Activated CD4-positive, alpha-beta T cell treated with anti-CD3 and anti-CD28 coated beads, Interleukin-2, amount 10 ng/mL, durations not matched to agents 7 days and 5 days (primary cell): Measurements from ENCODE around the gene GRHL3. TPM values are rescaled to one million over a fixed set of nuclear protein-coding genes. Genes with fewer than 3 reads are reported as not detected.

Experiments used
- CTCF ChIA-PET: fragments of 350-600 bp; sonication (Branson Sonifier 250); formaldehyde crosslinking; loops from one replicate; lab custom pipeline; 2021; ENCODE audit warnings: antibody characterized with exemption; lab: Charles Lee
- POLR2A ChIA-PET: fragments of 350-600 bp; sonication (Branson Sonifier 250); formaldehyde crosslinking; loops from one replicate; lab custom pipeline; 2021; ENCODE audit warnings: antibody characterized with exemption; lab: Charles Lee
- DNase-seq: peaks from one replicate; pipeline ENCODE4 v3.0.0-alpha.2; 2020
- H3K27ac Mint-ChIP-seq: one replicate; pipeline ENCODE4 v1.8.0; 2021; ENCODE audit warnings: mild to moderate bottlenecking, moderate library complexity, mixed read lengths
- H3K27me3 Mint-ChIP-seq: one replicate; pipeline ENCODE4 v1.8.0; 2021; ENCODE audit warnings: mixed read lengths
- H3K36me3 Mint-ChIP-seq: one replicate; pipeline ENCODE4 v1.8.0; 2021; ENCODE audit warnings: low read depth, mixed read lengths
- H3K4me1 Mint-ChIP-seq: one replicate; pipeline ENCODE4 v1.8.0; 2021; ENCODE audit warnings: mixed read lengths
- H3K4me3 Mint-ChIP-seq: one replicate; pipeline ENCODE4 v1.8.0; 2021; ENCODE audit warnings: mild to moderate bottlenecking, moderate library complexity, mixed read lengths
- H3K9me3 Mint-ChIP-seq: one replicate; pipeline ENCODE4 v1.8.0; 2021; ENCODE audit warnings: mixed read lengths
- total RNA-seq, 2 experiments: library from RNA; stranded (reverse); gene quantifications; one replicate each; pipeline ENCODE4 v1.2.3, GENCODE V29; 2021

The GRHL3 gene
- total RNA-seq, 2 experiments from 2014 or later = not detected

DNA sequence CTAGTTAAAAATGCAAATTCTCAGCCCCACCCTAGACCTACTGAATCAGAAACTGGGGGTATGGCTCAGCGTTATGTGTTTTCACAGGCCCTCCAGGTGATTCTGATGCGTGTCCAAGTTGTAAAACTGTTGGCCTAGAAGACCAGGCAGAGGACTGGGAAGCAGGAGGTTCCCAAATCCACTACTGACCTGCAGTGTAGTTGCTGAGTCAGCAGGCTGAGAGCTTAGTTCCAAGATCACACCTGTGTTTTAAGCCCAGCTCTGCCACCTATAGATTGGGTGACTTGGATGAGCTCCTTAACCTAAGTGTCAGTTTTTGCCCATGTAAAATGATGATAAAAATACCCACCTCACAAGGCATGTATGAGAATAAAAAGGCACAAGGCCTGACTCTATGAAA lies 4.1 kb downstream of the GRHL3 start:
- ChIA-PET CTCF (interaction anchor here (1.3 to 3.7 kb wide), 2 partner anchors 14 to 25 kb away, joined by 4 to 12 read pairs; no protein-coding TSS in a partner anchor), POLR2A (no interaction called here)
- Mint-ChIP-seq H3K27ac (no peak overlapping the region), H3K4me3 (no peak overlapping the region), H3K36me3 (no peaks in the 10 kb centered on the region), H3K27me3 (peaks cover 93% of the 10 kb centered on the region), H3K9me3 (no peaks in the 10 kb centered on the region), H3K4me1 (peaks cover 38% of the 10 kb centered on the region)
- no peak for DNase-seq

DNA sequence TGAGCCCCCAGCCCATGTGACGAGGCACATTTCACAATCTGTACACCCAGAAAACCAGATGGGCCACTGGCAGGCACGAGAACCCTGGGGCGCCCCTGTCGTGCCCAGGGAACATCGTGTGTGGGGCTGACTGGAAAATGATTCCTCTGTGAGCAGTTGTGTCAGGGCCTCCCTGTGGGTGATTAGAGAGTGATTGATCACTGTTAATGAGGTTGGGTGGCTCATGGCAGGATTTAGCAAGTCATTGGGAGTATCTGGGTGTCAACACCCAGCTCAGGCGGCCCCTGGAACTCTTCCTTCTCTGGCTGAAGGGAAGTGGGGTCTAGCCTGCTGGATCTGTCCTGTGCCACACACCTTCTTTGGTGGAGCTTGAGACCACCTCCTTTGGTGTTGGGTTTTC lies 5.7 kb downstream of the GRHL3 start:
- no peak overlapping the region for H3K27ac Mint-ChIP-seq
- H3K4me1 Mint-ChIP-seq = peaks cover 25% of the 10 kb centered on the region
- no peaks in the 10 kb centered on the region for H3K9me3 Mint-ChIP-seq
- peaks cover 83% of the 10 kb centered on the region for H3K27me3 Mint-ChIP-seq
- no peaks in the 10 kb centered on the region for H3K36me3 Mint-ChIP-seq
- DNase-seq = no peak
- ChIA-PET CTCF (no interaction called here), POLR2A (no interaction called here)
- no peak overlapping the region for H3K4me3 Mint-ChIP-seq

DNA sequence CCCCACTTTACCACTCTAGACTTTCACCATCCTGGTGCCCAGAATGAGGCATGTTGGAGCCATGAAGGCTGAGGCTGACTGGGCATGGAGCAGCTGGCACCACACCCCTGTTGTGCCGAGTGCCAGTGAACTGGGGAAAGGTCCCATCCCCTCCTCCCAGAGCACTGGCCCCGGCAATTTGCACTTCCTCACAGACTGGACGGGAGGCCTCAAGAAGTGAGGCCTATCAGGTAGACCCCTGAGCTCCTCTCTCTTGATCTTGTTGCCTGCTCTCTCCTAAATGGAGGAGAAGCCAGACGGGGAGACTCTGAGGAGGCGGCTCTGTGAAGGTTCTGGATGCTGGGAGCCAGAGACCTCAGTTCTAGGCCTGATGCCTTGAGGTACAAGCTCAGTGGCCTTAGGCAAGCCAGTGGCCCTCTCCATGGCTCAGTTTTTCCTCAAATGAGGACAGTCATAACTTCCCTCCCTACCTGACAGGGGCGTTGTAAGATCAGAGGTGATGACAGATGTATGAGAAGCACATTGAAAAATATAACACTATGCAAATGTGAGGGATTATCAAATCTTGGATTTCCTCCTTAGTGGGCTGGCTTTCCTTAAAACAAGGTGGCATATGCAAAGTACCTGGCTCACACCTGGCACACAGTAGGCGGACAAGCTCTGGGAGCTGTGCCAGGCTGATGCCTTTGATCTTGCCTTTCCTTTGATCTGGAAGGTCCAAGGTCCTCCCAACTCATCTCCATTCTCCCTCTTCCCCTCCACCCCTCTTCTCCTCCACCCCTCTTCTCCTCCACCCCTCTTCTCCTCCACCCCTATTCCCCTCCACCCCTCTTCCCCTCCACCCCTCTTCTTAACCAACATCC lies 6.7 kb downstream of the GRHL3 start:
- Mint-ChIP-seq H3K9me3 (no peaks in the 10 kb centered on the region), H3K27ac (no peak overlapping the region), H3K4me1 (peaks cover 17% of the 10 kb centered on the region), H3K4me3 (no peak overlapping the region), H3K27me3 (peaks cover 81% of the 10 kb centered on the region), H3K36me3 (no peaks in the 10 kb centered on the region)
- ChIA-PET CTCF (no interaction called here), POLR2A (no interaction called here)
- no peak for DNase-seq

DNA sequence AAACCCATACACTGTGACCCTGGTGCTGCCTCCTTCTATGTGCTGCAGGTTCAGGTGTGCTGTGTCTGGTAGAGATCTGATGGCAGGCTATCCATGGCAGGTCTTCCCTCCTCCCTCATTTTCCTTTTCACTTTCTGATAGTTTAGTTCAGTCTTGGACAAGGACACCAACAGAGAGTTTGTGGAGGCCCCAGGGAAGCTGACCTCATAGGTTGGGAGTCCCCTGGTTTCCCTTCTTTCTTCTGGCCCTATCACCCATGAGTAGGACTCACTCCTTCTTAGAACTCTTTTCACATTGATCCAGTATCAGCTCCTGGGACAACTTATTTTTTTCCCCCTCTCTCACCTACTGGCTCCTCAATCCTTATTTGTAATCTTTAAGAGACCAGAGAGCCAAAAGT lies 8.3 kb downstream of the GRHL3 start:
- ChIA-PET POLR2A (no interaction called here), CTCF (no interaction called here)
- Mint-ChIP-seq H3K27me3 (peaks cover 82% of the 10 kb centered on the region), H3K4me3 (no peak overlapping the region), H3K27ac (no peak overlapping the region), H3K9me3 (no peaks in the 10 kb centered on the region), H3K36me3 (no peaks in the 10 kb centered on the region), H3K4me1 (peaks cover 6% of the 10 kb centered on the region)
- DNase-seq = no peak

DNA sequence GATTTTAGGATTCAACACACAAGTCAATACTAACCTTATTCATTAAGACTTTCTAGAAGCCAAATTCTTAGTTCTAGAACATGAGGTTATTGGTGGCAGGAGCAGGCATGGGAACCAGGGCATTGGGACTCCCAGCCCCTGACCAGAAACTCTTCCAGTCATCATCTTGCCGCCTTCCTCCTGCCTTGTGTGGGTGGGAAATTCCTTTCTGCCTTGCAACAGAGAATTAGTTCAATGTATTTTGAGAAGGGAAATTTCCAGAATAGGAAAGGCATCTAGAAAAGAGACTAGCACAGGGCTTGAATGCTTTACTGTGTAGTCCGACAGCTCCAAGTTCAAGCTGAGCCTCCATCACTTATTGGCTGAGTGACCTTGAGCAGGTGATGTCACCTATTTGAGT lies 8.7 kb downstream of the GRHL3 start:
- Mint-ChIP-seq H3K27me3 (peaks cover 81% of the 10 kb centered on the region), H3K27ac (no peak overlapping the region), H3K9me3 (no peaks in the 10 kb centered on the region), H3K4me1 (peaks cover 3% of the 10 kb centered on the region), H3K4me3 (no peak overlapping the region), H3K36me3 (no peaks in the 10 kb centered on the region)
- no peak for DNase-seq
- POLR2A ChIA-PET = no interaction called here
- CTCF ChIA-PET = no interaction called here

DNA sequence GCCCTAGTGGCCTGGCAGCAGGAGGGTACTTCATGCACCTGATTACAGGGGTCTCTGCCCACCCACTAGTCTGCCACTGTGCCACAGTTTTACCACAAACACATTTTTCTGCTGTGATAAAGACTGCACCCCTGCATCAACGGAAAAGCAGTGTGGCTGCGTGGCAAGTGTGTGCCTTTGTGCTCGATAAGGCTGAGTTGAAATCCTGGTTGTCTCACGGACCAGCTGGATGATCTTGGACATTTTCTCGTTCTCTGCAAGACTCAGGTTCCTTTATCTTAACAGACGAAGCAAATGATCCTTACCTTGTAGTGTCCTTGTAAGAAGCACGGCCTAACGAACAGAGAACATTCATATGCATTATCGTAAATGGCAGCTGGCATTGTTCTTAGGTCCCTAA lies 10.2 kb downstream of the GRHL3 start:
- Mint-ChIP-seq H3K27ac (no peak overlapping the region), H3K36me3 (no peaks in the 10 kb centered on the region), H3K27me3 (peaks cover 78% of the 10 kb centered on the region), H3K4me1 (no peaks in the 10 kb centered on the region), H3K4me3 (no peak overlapping the region), H3K9me3 (no peaks in the 10 kb centered on the region)
- DNase-seq = no peak
- CTCF ChIA-PET = interaction anchor here (0.5 kb wide), 1 partner anchor 677 kb away, joined by 3 read pairs; no protein-coding TSS in a partner anchor
- POLR2A ChIA-PET = no interaction called here

DNA sequence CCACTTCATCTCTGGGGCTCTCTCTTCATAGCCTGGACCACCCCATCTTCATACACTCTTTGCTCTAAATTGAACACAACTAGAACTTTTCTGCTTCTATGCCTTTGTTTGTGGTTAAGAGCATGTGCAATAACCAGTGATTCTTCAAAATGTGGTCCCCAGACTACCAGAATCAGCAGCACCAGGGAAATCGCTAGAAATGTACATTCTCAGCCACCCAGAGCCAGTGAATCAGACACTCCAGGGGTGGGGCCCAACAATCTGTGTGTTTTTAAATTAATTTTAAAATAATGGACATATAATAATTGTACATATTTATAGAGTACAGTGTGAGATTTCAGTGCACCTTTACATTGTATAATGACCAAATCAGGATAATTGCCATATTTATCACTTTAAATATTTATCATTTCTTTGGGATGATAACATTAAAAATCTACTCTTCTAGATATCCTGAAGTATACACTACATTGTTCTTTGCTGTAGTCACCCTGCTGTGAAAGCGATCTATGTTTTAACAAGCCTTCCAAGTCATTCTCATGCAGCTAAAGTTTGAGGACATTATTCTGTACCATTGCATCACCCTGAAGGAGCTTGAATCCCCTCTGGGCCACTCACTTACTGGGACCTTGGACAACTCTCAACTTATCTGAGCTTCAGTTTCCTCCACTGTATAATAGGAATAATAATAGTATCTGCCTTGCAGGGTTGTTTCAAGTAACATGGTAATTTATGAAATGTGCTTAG lies 10.8 kb downstream of the GRHL3 start:
- H3K4me3 Mint-ChIP-seq = no peak overlapping the region
- ChIA-PET CTCF (interaction anchor here (0.8 kb wide), 1 partner anchor 53 kb away, joined by 3 read pairs; no protein-coding TSS in a partner anchor), POLR2A (no interaction called here)
- peaks cover 71% of the 10 kb centered on the region for H3K27me3 Mint-ChIP-seq
- DNase-seq = no peak
- H3K4me1 Mint-ChIP-seq = no peaks in the 10 kb centered on the region
- no peaks in the 10 kb centered on the region for H3K36me3 Mint-ChIP-seq
- H3K9me3 Mint-ChIP-seq = no peaks in the 10 kb centered on the region
- no peak overlapping the region for H3K27ac Mint-ChIP-seq

DNA sequence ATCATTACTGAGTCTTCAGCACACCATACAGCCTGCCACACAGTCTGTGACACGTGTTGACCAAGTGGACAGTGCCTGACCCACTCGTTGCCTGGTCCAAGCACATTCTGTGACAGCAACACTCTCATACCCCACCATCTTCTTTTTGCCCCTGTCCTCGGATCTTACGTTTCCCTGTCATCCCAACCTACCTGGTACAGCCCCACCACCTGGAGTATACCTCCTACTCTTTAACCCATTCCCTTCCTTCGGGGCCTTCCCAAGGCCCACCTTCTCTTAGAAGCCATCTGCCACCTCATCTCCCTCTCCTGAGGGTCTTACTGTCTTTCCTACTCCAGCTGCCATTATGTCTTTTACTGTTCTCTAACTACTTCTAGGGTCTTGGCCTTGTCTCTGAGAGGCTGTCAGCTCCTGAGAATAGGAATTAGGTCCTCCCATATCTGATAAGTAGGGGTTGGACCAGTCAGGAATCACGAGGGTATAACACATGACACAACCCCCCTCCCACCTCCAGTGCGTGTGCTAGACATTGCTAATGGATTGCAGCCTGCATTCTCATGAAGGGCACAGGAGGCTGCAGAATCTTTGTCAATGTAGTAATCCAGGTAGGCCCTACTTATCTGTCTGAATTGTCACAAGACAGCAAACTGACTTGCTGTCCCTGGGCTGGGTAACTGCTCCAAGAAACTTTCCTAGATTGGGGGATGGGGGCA lies 13.0 kb downstream of the GRHL3 start:
- no peak for DNase-seq
- CTCF ChIA-PET = interaction anchor here (1.2 kb wide), 1 partner anchor 17 kb away, joined by 3 read pairs; no protein-coding TSS in a partner anchor
- no peak overlapping the region for H3K4me3 Mint-ChIP-seq
- no peaks in the 10 kb centered on the region for H3K4me1 Mint-ChIP-seq
- POLR2A ChIA-PET = no interaction called here
- H3K36me3 Mint-ChIP-seq = no peaks in the 10 kb centered on the region
- peaks cover 50% of the 10 kb centered on the region for H3K27me3 Mint-ChIP-seq
- H3K9me3 Mint-ChIP-seq = no peaks in the 10 kb centered on the region
- H3K27ac Mint-ChIP-seq = no peak overlapping the region

DNA sequence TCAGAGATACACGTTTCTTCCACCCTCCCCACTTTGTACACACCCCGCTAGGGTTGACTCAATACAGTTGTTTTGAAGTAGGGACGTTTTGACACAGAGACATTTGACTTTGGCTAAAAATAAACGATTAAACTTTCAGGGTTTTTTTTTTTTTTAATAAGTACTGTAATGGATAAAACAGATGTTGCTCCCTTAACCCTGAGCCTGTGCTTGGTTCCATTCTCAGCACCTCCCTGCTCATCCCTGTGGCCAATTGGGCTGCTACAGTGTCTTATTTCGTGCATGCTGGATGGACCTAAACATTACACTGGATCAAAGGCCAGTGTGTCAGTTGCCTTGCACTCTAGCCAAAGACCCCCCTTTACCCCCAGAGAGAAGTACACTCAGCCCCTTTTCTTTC lies 16.9 kb downstream of the GRHL3 start:
- ChIA-PET CTCF (interaction anchor here (0.6 to 0.8 kb wide), 2 partner anchors 23 to 296 kb away, joined by 3 to 4 read pairs; no protein-coding TSS in a partner anchor), POLR2A (no interaction called here)
- no peaks in the 10 kb centered on the region for H3K4me1 Mint-ChIP-seq
- H3K9me3 Mint-ChIP-seq = no peaks in the 10 kb centered on the region
- peaks cover 23% of the 10 kb centered on the region for H3K27me3 Mint-ChIP-seq
- H3K36me3 Mint-ChIP-seq = no peaks in the 10 kb centered on the region
- DNase-seq = no peak
- no peak overlapping the region for H3K27ac Mint-ChIP-seq
- H3K4me3 Mint-ChIP-seq = no peak overlapping the region

DNA sequence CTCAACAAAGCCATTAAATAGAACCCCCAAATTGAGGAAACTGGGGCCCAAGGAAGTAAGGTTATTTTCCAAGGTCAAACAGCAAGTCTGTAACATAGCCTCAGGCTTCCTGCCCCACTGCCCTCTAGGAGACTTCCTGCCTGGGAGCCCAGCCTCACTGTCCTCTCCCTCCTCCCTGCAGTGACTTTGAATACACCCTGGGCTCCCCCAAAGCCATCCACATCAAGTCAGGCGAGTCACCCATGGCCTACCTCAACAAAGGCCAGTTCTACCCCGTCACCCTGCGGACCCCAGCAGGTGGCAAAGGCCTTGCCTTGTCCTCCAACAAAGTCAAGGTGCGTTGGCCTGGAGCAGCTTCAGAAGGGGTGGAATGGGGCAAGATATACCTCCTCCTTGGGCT lies 18.3 kb downstream of the GRHL3 start:
- POLR2A ChIA-PET = no interaction called here
- Mint-ChIP-seq H3K36me3 (no peaks in the 10 kb centered on the region), H3K4me3 (no peak overlapping the region), H3K27ac (no peak overlapping the region), H3K4me1 (no peaks in the 10 kb centered on the region), H3K27me3 (peaks cover 13% of the 10 kb centered on the region), H3K9me3 (no peaks in the 10 kb centered on the region)
- CTCF ChIA-PET = interaction anchor here (1.6 kb wide), 1 partner anchor 14 kb away, joined by 4 read pairs; no protein-coding TSS in a partner anchor
- DNase-seq = no peak

DNA sequence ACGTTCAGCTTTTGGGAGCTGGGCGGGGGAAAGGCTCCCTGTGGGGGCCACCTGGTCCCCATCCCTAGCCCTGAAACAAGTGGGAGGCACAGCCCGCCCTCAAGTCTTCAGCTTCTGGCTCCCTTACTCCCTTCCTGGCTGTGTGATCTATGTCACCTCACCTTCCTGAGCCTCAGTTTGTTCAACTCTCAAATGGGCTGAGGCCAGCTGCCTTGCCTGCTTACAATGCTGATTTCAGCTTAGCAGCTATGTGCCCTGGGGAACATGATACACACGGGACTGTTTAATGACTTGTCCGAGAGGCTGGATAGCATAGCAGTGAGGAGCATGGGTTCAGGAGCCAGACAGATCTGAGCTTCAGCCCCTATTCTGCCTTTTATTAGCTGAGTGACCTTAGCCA lies 19.3 kb downstream of the GRHL3 start:
- Mint-ChIP-seq H3K36me3 (no peaks in the 10 kb centered on the region), H3K9me3 (no peaks in the 10 kb centered on the region), H3K27ac (no peak overlapping the region), H3K4me3 (no peak overlapping the region), H3K27me3 (peaks cover 7% of the 10 kb centered on the region), H3K4me1 (no peaks in the 10 kb centered on the region)
- ChIA-PET CTCF (interaction anchor here (0.6 to 1.6 kb wide), 3 partner anchors 15 to 892 kb away, joined by 3 to 4 read pairs (median 3); no protein-coding TSS in a partner anchor), POLR2A (no interaction called here)
- no peak for DNase-seq

DNA sequence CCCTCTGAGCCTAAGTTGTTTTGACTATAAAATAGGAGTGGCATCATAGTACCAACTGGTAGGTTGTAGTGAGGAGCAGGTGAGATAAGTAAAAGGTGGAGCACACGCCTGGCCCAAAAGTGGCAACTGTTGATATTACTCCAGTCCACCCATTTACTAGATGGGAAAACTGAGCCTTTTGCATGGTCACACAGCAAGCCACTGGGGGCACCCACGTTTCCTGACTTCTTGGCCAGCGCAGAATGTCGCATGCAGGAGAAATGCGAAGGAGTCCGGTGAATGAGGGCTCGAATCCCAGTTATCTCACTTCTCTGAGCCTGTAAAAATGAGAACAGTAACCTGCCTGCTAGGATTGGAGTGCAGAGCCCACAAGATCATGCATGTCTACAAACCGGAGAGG lies 20.8 kb downstream of the GRHL3 start:
- H3K27ac Mint-ChIP-seq = no peak overlapping the region
- ChIA-PET POLR2A (no interaction called here), CTCF (interaction anchor here (1.2 kb wide), 1 partner anchor 19 kb away, joined by 3 read pairs; no protein-coding TSS in a partner anchor)
- no peak for DNase-seq
- no peaks in the 10 kb centered on the region for H3K9me3 Mint-ChIP-seq
- no peaks in the 10 kb centered on the region for H3K4me1 Mint-ChIP-seq
- no peaks in the 10 kb centered on the region for H3K36me3 Mint-ChIP-seq
- no peaks in the 10 kb centered on the region for H3K27me3 Mint-ChIP-seq
- H3K4me3 Mint-ChIP-seq = no peak overlapping the region
